Measurements from ENCODE around the gene ITIH3.

The ITIH3 gene

DNA sequence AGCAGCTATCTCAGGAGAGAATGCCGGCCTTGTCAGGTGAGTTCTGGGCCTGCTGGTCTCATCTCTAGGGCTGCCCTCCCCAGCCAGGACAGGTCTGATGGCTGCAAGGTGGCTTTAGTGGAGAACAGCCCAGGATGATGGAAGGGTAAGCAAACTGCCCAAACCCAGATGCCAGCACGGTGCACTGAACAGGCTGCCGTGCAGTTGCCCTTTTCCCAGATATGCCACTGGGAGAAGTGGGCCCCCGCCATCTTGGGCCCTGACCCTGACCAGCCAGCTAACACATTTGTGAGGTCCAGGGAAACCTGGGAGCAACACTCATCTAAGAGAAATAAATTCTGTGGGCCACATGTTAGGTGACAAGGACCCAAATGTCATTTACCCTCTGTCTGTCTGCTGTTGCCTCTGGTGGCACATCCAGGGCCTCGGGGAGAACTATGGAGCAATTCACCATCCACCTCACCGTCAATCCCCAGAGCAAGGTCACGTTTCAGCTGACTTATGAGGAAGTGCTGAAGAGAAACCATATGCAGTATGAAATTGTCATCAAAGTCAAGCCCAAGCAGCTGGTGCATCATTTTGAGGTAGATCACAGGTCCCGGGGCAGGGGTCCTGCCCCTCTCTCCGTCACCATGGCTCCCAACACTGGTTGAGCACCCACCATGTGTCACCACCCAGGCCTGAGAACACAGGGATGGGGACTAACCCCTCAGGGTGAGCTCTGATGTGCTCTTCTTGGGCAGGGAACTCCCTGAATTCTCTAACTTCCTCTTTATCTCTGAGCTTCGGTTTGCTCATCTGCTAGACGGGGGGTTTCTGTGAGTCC, 15.4 kb upstream of the ITIH3 start:
- FAIRE-seq (peak; percentile 82), DNase-seq (ENCODE audit: insufficient read length, low spot score) (no peak)
- TF ChIP-seq POLR2A (IDR thresholded peaks at IDR 0.05; ENCODE audit: low read depth, low read length): no peak
- no peak for TF ChIP-seq POLR2AphosphoS5 (IDR thresholded peaks at IDR 0.05; ENCODE audit: low read depth, low read length)
- TF ChIP-seq SPI1 (IDR thresholded peaks at IDR 0.05; ENCODE audit: low read depth, low read length): peak; percentile 89

DNA sequence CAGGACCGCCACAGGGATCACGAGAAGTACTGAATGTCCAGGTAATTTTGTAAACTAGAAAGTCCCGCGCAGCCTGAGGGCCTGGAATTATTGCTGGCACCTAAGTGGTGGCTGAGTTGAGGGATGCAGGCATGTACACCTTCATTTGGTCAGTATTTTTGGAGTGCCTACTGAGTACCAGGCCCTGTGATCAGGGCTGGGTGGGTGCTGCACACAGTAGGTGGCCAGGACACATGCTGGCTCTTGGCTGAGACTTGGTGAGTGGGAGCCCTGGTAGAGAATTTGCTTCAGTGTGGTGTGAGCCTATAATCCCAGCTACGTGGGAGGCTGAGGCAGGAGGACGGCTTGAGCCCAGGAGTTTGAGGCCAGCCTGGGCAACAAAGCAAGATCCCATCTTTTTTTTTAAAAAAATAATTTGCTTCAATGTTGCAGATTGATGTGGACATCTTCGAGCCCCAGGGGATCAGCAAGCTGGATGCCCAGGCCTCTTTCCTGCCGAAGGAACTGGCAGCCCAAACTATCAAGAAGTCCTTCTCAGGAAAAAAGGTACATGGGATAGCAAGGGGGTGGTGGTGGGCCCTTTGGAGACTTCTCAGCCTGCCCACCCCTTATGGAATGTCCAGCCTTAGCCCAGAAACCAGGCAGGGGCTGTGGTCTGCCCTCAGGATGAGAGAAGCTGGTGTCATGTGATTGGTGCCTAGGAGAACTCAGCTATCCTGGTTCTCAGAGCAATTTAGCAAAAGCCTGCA, 14.6 kb upstream of the ITIH3 start:
- TF ChIP-seq TAF1 (IDR thresholded peaks at IDR 0.05; ENCODE audit: low read depth, low read length): no peak
- TF ChIP-seq POLR2A (IDR thresholded peaks at IDR 0.05; ENCODE audit: low read depth, low read length): no peak
- no peak for TF ChIP-seq POLR2AphosphoS5 (IDR thresholded peaks at IDR 0.05; ENCODE audit: low read depth, low read length)
- FAIRE-seq (no peak), DNase-seq (ENCODE audit: insufficient read length, low spot score) (no peak)

DNA sequence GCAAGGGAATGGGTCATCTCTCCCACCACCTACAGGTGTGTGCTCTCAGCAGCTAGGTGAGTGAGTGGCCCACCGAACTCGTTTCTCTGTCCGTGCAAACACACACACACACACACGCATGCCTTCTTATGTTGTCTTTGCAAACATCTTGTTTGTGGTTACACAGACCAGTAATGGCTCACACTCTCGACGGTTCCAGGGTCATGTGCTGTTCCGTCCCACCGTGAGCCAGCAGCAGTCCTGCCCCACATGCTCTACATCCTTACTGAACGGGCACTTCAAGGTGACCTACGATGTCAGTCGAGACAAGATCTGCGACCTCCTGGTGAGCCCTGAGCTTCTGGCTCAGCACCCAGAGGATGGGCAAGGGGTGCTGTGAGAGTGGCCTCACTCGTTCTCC, 12.9 kb upstream of the ITIH3 start:
- DNase-seq (ENCODE audit: insufficient read length, low spot score): no peak
- no peak for FAIRE-seq
- TF ChIP-seq POLR2AphosphoS5 (IDR thresholded peaks at IDR 0.05; ENCODE audit: low read depth, low read length) (no peak), SPI1 (IDR thresholded peaks at IDR 0.05; ENCODE audit: low read depth, low read length) (no peak), PAX5 (IDR thresholded peaks at IDR 0.05; ENCODE audit: insufficient read depth, low read length, severe bottlenecking) (no peak), POU2F2 (IDR thresholded peaks at IDR 0.05; ENCODE audit: low read depth, low read length) (no peak)

DNA sequence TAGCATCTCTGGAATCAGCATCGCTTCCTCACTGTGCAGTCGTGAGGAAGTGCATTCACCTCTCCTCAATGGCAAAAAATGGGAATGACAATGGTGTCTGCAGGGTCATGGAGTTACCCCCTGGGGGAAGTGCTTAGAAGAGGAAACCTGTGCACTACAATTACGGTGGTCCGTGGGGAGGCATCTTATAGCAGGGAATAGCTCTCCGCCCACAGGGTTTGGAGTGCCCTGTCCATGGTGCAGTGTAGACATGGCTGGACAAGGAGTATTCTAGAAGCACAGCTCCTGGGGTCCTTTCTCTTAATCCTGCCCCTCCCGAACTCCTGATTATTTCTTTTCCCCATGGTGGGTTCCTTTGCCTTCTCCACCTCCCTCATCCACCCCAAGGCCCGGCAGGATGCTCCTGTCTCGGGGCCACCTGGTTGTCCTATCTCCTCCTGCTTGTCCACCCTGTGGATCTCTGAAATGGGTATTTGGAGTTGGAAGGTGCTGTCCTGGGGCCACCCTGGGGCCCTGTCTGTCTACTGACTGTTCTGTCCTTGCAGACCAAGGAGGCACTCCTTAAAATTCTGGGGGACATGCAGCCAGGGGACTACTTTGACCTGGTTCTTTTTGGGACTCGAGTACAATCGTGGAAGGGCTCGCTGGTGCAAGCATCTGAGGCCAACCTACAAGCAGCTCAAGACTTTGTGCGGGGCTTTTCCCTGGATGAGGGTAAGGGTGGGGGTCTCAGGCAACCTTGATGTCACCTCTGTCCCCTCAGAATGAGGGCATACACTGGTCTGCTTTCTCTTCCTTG, 12.0 kb upstream of the ITIH3 start:
- no peak for DNase-seq (ENCODE audit: insufficient read length, low spot score)
- no peak for FAIRE-seq
- TF ChIP-seq POU2F2 (IDR thresholded peaks at IDR 0.05; ENCODE audit: low read depth, low read length): no peak
- TF ChIP-seq POLR2A (IDR thresholded peaks at IDR 0.05; ENCODE audit: low read depth, low read length): no peak
- no peak for TF ChIP-seq PAX5 (IDR thresholded peaks at IDR 0.05; ENCODE audit: insufficient read depth, low read length, severe bottlenecking)
- TF ChIP-seq POLR2AphosphoS5 (IDR thresholded peaks at IDR 0.05; ENCODE audit: low read depth, low read length): no peak
- no peak for TF ChIP-seq SPI1 (IDR thresholded peaks at IDR 0.05; ENCODE audit: low read depth, low read length)
- no peak for TF ChIP-seq TAF1 (IDR thresholded peaks at IDR 0.05; ENCODE audit: low read depth, low read length)

DNA sequence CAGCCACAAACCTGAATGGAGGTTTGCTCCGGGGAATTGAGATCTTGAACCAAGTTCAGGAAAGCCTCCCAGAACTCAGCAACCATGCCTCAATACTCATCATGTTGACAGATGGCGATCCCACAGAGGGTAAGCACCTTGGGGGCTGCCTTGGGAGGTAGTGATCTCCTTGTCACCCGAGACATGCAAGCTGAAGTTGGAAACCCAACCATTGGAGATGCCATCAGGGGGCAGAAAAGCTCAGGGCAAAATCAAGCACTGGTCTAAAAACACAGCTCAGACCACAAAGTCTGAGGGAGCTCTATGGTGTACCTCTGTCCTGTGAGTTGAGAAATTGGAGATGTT, 11.4 kb upstream of the ITIH3 start:
- FAIRE-seq (no peak), DNase-seq (ENCODE audit: insufficient read length, low spot score) (no peak)
- no peak for TF ChIP-seq POU2F2 (IDR thresholded peaks at IDR 0.05; ENCODE audit: low read depth, low read length)
- TF ChIP-seq POLR2A (IDR thresholded peaks at IDR 0.05; ENCODE audit: low read depth, low read length): no peak
- no peak for TF ChIP-seq PAX5 (IDR thresholded peaks at IDR 0.05; ENCODE audit: insufficient read depth, low read length, severe bottlenecking)
- no peak for TF ChIP-seq TAF1 (IDR thresholded peaks at IDR 0.05; ENCODE audit: low read depth, low read length)
- no peak for TF ChIP-seq POLR2AphosphoS5 (IDR thresholded peaks at IDR 0.05; ENCODE audit: low read depth, low read length)
- TF ChIP-seq SPI1 (IDR thresholded peaks at IDR 0.05; ENCODE audit: low read depth, low read length): no peak

DNA sequence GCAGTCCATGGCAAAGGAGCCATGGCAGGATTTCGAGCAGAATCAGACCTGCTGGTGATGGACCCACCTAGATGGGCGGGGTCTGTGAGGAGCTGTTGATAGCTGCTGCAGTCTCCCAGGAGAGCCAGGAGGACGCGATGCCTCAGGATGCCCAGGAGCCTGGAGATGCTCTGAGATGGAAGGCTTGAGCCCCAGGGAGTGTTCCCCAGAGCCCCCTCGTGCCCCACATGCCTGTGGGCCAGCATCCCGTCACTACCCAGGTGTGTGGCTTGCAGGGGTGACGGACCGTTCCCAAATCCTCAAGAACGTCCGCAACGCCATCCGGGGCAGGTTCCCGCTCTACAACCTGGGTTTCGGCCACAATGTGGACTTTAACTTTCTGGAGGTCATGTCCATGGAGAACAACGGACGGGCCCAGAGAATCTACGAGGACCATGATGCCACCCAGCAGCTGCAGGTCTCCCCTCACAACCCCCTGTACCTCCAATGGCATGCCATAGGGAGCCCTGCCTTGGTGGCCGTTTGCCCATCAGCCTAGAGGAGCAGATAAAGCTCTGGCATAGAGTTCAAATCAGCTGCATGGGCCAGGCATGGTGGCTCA, 10.5 kb upstream of the ITIH3 start:
- FAIRE-seq: no peak
- no peak for DNase-seq (ENCODE audit: insufficient read length, low spot score)
- TF ChIP-seq TAF1 (IDR thresholded peaks at IDR 0.05; ENCODE audit: low read depth, low read length) (no peak), SPI1 (IDR thresholded peaks at IDR 0.05; ENCODE audit: low read depth, low read length) (no peak), PAX5 (IDR thresholded peaks at IDR 0.05; ENCODE audit: insufficient read depth, low read length, severe bottlenecking) (no peak), POU2F2 (IDR thresholded peaks at IDR 0.05; ENCODE audit: low read depth, low read length) (no peak), POLR2A (IDR thresholded peaks at IDR 0.05; ENCODE audit: low read depth, low read length) (no peak), POLR2AphosphoS5 (IDR thresholded peaks at IDR 0.05; ENCODE audit: low read depth, low read length) (no peak)

DNA sequence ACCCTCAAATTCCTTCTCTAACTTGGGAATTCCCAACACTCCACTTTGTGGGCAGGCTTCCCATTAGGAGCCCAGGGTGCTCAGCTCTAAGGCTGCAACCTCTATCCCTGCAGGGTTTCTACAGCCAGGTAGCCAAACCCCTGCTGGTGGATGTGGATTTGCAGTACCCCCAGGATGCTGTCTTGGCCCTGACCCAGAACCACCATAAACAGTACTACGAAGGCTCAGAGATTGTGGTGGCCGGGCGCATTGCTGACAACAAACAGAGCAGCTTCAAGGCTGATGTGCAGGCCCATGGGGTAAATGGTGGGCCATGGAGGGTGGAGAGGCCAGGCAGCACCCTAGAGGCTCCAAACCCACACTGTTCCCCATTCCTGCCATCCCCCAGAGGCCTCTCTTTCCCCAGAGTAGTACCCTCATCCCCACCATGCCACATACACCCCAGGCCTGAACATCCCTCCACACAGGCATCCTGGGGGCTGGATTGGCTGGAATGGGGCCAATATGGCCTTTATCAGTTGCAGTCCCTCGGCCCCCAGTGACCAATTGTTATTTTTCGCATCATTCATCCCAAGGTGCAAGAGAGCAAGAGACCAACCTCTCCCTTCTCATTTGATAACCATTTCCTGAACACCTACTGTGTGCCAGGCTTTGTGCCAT, 9.5 kb upstream of the ITIH3 start:
- no peak for FAIRE-seq
- TF ChIP-seq POLR2A (IDR thresholded peaks at IDR 0.05; ENCODE audit: low read depth, low read length) (no peak), PAX5 (IDR thresholded peaks at IDR 0.05; ENCODE audit: insufficient read depth, low read length, severe bottlenecking) (no peak), SPI1 (IDR thresholded peaks at IDR 0.05; ENCODE audit: low read depth, low read length) (no peak), POU2F2 (IDR thresholded peaks at IDR 0.05; ENCODE audit: low read depth, low read length) (no peak), TAF1 (IDR thresholded peaks at IDR 0.05; ENCODE audit: low read depth, low read length) (no peak), POLR2AphosphoS5 (IDR thresholded peaks at IDR 0.05; ENCODE audit: low read depth, low read length) (no peak)
- DNase-seq (ENCODE audit: insufficient read length, low spot score): no peak

DNA sequence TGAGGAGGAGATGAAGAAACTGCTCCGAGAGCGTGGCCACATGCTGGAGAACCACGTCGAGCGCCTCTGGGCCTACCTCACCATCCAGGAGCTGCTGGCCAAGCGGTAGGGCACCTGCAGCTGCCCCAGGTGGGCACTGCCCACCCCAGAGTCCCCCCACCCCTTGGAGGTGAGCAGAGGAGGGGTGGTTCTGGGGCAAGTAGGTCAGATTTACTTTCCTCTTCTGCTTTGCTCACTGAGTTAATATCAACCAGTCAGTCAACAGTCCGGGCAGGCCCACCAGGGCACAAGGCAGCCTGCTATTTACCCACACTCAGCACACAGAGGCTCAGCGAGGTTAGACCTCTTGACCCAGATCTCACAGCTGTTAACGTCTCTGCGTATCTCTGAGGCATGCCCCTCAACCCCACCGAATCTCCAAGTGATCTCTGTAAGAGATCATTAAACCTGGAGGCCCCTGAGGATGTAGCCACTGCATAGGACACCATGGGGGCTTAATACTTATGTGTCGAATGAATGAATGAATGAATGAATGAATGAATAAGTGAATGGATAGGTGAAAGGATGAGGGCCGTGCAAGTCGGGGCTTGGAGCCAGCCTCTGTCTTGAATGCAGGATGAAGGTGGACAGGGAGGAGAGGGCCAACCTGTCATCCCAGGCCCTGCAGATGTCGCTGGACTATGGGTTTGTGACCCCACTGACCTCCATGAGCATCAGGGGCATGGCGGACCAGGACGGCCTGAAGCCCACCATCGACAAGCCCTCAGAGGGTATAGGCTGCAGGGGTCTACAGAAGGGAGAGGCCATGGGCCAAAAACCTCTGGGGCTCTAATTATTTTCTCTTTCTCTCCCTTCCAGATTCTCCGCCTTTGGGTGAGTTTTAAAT, 8.0 kb upstream of the ITIH3 start:
- TF ChIP-seq SPI1 (IDR thresholded peaks at IDR 0.05; ENCODE audit: low read depth, low read length) (no peak), POU2F2 (IDR thresholded peaks at IDR 0.05; ENCODE audit: low read depth, low read length) (no peak), PAX5 (IDR thresholded peaks at IDR 0.05; ENCODE audit: insufficient read depth, low read length, severe bottlenecking) (no peak), POLR2A (IDR thresholded peaks at IDR 0.05; ENCODE audit: low read depth, low read length) (no peak), TAF1 (IDR thresholded peaks at IDR 0.05; ENCODE audit: low read depth, low read length) (no peak), POLR2AphosphoS5 (IDR thresholded peaks at IDR 0.05; ENCODE audit: low read depth, low read length) (no peak)
- FAIRE-seq (no peak), DNase-seq (ENCODE audit: insufficient read length, low spot score) (no peak)

Measured in GM12891 (cell line).